Stimulated activated CD8-positive, alpha-beta memory T cell treated with anti-CD3 and anti-CD28 coated beads, Interleukin-12 subunit alpha, Interleukin-12 subunit beta, amount 100 ng/mL, for 24 hours (primary cell): ENCODE data around the gene CCDC171.
"Not testable (repeated sequence)": the region's sequence is repeated elsewhere in the genome, so short reads cannot be mapped to it uniquely, and the experiment has no call there.

ENCODE experiments used
- DNase-seq: peaks from one replicate; pipeline ENCODE4 v3.0.0-alpha.2; 2020; ENCODE audit errors: extremely low read depth

Gene CCDC171

GRCh38 chr9:15553528-15553898 lies 670 bp downstream of the CCDC171 start:
- no peak for DNase-seq

DNA sequence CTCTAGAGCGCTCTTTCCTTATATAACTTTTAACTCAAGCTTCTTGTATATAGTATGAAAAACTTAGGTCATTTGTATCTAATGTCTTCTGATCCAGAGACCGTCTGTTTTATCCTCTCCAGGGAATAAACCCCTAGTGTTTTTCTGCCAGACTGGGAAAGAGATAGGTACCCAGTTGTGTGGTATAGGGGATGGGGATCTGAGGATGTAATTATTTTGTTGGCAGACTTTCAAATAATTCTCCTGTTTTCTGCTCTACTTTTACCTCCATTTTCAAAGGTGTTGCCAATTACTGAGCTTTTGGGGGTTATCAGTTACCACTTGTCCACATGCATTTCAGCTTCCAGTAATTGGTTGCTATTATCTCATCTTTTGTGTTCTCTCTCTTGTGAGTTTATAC lies 17.9 kb downstream of the CCDC171 start:
- no peak for DNase-seq

DNA sequence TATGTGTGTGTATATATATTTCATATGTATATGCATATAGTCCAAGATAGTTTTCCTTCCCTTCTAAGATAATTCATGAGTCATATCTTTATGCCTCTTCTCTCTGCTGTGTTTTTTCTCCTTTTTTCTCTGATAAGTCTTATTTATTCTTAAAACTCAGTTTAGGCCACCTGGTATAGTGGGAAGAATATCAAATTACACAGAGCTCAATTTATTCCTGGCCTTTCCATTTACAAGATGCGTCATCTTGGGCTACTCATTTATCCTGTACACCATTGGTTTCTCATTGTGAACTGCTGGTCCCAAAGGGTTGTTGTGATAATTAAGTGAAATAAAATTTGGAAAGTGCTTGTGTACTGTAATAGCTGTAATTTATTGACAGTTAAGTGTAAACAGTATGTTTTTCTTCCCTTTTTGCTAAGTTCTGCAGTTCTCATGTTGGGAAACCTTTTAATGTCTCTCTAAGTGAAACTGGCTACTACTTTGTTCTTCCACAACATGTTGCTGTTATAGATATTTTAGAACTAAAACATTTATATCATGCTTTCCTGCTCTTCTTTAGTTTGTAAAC lies 19.4 kb downstream of the CCDC171 start:
- DNase-seq = no peak

DNA sequence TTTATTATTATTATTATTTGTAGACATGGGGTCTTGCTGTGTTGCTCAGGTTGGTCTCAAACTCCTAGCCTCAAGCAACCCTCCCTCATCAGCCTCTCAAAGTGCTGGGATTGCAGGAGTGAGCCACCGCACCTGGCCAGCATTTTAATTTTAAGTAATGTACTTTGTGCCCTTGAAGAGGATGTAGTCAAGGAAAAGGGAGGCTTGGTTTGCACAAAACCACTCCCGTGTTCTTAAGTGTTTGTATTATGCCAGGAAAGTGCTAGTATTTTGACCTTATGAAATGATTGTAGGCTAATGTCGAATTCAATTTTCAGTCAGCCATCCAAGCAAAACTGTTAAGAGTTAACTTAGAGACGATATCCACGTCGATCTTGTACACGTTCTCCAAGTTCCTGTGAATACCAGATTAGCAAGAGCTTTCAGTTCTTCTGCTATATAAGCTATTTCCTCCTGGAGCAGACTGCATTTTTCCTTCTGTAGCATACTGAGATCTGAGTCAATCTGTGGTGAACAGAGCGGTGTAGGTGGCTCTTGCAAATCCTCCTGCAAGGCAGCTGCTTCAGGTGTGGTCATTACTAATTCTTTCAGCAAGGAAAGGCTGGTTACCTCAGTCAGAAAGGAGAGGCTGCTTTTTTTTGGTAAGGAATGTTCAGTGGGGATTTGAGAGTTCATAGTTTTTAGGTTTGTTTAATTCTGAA lies 23.7 kb downstream of the CCDC171 start:
- DNase-seq = no peak

GRCh38 chr9:15578714-15579113 lies 25.9 kb downstream of the CCDC171 start:
- DNase-seq = no peak

DNA sequence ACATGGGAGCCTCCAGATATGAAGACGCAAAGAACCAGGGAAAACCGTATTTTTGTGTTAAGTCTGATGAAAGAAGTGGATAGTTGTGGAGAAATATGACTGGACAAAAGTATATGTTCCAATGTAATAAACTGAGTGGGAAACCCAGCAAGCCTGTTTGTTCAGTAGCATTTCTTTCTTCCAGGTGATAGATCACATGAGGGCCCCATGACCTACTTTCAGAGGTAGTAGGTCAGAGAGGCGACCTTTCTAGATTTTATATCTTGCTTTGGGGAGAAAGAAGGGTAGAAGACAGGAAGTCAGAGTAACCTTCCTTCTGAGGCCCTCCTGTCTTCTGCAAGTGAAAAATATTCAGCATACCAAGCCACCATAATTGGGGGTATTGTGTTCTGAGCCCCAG lies 31.5 kb downstream of the CCDC171 start:
- DNase-seq = no peak

DNA sequence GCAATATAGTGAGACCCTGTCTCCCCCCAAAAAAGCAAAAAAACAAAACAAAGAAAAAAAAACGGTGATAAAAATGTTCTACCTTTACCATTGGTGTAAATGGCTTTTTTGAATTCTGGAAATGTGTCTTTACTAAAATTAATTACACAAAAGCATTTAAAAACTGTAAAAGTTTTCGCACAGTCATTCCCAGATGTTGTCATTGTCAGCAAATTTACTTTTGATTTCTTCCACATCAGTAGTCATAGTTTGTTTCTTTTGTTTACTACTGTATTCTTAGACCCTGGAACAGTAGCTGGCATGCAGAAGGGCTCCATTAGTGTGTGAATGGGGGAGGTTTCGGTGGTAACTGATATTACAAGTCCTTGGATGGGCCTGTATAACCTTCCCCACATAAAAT lies 39.5 kb downstream of the CCDC171 start:
- DNase-seq = no peak

DNA sequence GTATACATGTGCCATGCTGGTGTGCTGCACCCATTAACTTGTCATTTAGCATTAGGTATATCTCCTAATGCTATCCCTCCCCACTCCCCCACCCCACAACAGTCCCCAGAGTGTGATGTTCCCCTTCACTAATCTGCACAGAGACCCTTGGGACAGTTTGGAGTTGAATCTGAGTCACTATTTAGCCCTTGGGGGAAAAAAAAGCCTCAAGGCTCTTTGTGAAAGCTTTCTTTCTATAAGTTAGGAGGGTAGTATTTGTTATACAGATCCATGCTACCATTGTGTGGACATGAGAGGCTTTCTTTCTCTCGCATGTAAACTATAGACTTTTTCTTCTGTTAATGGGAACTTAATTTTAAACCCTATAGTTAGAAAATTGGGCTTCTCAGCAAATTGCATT lies 40.1 kb downstream of the CCDC171 start:
- DNase-seq = not testable (repeated sequence)

DNA sequence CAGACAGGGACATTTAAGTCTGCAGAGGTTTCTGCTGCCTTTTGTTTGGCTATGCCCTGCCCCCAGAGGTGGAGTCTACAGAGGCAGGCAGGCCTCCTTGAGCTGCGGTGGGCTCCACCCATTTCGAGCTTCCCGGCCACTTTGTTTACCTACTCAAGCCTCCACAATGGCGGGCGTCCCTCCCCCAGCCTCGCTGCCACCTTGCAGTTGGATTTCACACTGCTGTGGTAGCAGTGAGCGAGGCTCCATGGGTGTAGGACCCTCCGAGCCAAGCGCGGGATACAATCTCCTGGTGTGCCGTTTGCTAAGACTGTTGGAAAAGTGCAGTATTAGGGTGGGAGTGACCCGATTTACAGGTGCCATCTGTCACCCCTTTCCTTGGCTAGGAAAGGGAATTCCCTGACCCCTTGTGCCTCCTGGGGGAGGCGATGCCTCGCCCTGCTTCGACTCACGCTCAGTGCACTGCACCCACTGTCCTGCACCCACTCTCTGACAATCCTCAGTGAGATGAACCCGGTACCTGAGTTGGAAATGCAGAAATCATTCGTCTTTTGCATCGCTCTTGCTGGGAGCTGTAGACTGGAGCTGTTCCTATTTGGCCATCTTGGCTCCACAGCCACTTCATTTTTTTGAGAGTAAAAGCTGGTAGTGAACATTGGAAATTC lies 48.0 kb downstream of the CCDC171 start:
- DNase-seq = not testable (repeated sequence)

- no peak for DNase-seq
These were observed 54.0 kb downstream of the CCDC171 start for GRCh38 chr9:15606643-15607472.

GRCh38 chr9:15612962-15613361 lies 60.1 kb downstream of the CCDC171 start:
- DNase-seq = no peak

DNA sequence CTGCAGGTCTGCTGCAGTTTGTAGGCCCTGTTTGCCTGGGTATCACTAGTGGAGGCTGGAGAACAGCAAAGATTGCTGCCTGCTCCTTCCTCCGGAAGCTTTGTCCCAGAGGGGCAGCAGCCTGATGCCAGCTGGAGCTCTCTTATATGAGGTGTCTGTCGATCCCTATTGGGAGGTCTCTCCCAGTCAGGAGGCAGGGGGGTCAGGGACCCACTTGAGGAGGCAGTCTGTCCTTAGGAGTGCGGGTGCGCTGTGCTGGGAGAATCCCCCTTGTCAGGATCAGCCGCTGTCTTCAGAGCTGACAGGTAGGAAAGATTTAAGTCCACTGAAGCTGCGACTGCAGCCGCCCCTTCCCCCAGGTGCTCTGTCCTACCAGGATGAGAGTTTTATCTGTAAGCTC lies 64.9 kb downstream of the CCDC171 start:
- no peak for DNase-seq

DNA sequence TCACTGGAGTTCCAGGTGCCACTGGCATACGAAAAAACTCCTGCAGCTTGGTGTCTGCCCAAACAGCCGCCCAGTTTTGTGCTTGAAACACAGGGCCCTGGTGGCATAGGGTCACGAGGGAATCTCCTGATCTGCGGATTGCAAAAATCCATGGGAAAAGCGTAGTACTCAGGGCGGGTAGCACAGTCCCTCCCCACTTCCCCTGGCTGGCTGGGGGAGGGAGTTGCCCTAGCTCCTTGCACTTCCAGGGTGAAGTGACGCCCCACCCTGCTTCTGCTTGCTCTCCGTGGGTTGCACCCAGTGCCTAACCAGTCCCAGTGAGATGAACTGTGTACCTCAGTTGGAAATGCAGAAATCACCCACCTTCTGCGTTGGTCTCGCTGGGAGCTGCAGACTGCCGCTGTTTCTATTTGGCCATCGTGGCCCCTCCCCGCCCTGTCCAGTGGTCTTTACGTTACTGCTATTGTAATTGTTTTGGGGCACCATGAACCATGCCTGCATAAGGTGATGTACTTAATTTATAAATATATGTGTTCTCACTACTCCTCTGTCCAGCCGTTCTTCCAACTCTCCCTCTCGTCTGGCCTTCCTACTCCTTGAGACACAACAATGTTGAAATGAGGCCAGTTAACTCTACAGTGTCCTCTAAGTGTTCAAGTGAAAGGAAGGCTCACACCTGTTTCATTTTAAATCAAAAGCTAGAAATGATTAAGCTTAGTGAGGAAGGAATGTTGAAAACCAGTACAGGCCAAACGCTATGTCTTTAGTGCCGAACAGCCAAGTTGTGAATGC lies 65.9 kb downstream of the CCDC171 start:
- DNase-seq = no peak

GRCh38 chr9:15622318-15622971 lies 69.6 kb downstream of the CCDC171 start:
- no peak for DNase-seq

- no peak for DNase-seq
These were observed 82.9 kb downstream of the CCDC171 start for GRCh38 chr9:15635752-15636151.

DNA sequence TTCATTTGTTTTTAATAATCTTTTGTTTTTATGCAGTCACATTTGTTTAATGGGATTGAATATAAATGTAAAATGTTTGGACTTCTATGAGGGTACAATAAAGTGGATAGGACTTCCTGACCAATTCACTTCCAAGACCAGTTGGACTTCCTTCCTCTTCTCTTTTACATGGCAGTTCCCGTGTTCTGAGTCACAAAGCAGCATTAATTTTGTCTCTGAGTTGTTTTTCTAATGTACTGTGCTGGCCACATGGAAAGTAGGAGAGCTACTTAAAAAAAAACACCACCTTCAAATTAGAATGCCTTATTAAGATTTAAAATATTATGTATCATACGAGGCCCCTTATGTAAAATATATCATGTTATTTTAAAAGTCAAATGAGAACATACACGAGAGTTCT lies 87.3 kb downstream of the CCDC171 start:
- no peak for DNase-seq

GRCh38 chr9:15641291-15641690 lies 88.4 kb downstream of the CCDC171 start:
- no peak for DNase-seq

GRCh38 chr9:15642369-15642962 lies 89.6 kb downstream of the CCDC171 start:
- DNase-seq = no peak

DNA sequence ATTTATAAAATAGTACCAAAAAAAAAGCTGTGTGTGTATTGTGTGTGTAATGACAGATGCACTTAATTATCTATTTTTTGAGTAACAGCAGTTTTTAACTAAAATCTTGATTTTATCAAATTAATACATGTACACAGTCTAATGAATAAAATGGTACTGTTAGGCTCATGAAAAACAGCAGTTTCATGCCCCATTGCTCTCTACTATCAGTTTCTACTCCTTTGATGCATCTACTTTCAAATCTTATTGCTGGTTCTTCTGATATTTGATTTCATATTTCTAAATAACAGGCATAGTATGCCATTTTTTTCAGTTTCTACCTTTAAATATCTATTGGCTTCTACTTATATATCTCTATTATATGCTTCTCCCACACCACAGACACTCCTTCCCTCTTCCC lies 117.4 kb downstream of the CCDC171 start:
- DNase-seq = no peak

DNA sequence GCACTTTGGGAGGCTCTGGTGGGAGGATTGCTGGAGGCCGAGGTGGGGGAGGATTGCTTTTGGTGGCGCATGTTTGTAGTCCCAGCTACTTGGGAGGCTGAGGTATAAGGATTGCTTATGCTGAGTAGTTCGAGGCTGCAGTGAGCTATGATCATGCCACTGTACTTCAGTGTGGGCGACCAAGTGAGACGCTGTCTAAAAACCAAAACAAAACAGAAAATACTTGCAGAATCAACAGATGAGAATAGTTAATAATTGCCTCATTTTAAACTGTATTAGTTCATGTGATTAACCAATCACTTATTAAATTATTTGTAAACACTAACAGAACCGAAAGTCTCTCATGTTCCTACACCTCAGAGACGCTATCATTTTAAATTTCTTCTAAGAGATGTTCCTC lies 118.1 kb downstream of the CCDC171 start:
- DNase-seq = no peak

GRCh38 chr9:15693701-15694100 lies 140.9 kb downstream of the CCDC171 start:
- no peak for DNase-seq
